ENCODE data around the gene PDGFRB. TPM values are rescaled to one million over a fixed set of nuclear protein-coding genes. Genes with fewer than 3 reads are reported as not detected.

The PDGFRB gene
- total and polyA plus RNA-seq, 2 of the 8 experiments (the other 6 are each of a cell fraction or from before 2014, with no cell fraction given), result 4.2 to 13.7 TPM

GRCh38 chr5:150131461-150131860 is 24.2 kb downstream of the PDGFRB start (continued):
- TF ChIP-seq CHD7 (IDR thresholded peaks at IDR 0.05; ENCODE audit: insufficient replicate concordance, low read length) (no peak), TBP (IDR thresholded peaks at IDR 0.05; ENCODE audit: low read depth, low read length) (no peak), BRCA1 (IDR thresholded peaks at IDR 0.05; ENCODE audit: low read depth, low read length) (no peak), ZNF274 (IDR thresholded peaks at IDR 0.05; ENCODE audit: borderline replicate concordance, extremely low read depth, low read length) (no peak), EGR1 (IDR thresholded peaks at IDR 0.05; ENCODE audit: borderline replicate concordance, low read depth, low read length) (no peak), JUND (IDR thresholded peaks at IDR 0.05; ENCODE audit: low read length) (no peak), HDAC6 (IDR thresholded peaks at IDR 0.05; ENCODE audit: low read depth, low read length) (no peak), HDAC2 (IDR thresholded peaks at IDR 0.05; ENCODE audit: borderline replicate concordance in 1 of 2, low read depth in 2 of 2, low read length in 2 of 2) (no peak)

Data from H1 (cell line).